Endodermal cell (in vitro differentiated cells): ENCODE data around the gene PLEKHA8. TPM values are rescaled to one million over a fixed set of nuclear protein-coding genes. Genes with fewer than 3 reads are reported as not detected.

Experiments
- DNase-seq: peaks from one replicate; pipeline ENCODE4 v3.0.0-alpha.2; 2017
- H3K27ac ChIP-seq: 2 replicates; pipeline ENCODE4 v1.5.1; 2013; ENCODE audit warnings: mild to moderate bottlenecking, low read depth, low read length, moderate library complexity
- H3K27me3 ChIP-seq: 2 replicates; pipeline ENCODE4 v1.6.1; 2013; ENCODE audit warnings: mild to moderate bottlenecking, low read length, moderate library complexity; ENCODE audit not compliant: insufficient read depth, control insufficient read depth, poor library complexity, severe bottlenecking
- H3K36me3 ChIP-seq: 2 replicates; pipeline ENCODE4 v1.7.0; 2013; ENCODE audit warnings: mild to moderate bottlenecking, low read length, moderate library complexity; ENCODE audit not compliant: control insufficient read depth, insufficient read depth
- H3K4me1 ChIP-seq: one replicate; pipeline ENCODE4 v1.7.0; 2013; ENCODE audit warnings: low read length; ENCODE audit not compliant: control insufficient read depth, insufficient read depth
- H3K4me3 ChIP-seq: 2 replicates; pipeline ENCODE4 v1.5.1; 2013; ENCODE audit warnings: mild to moderate bottlenecking, low read length, moderate library complexity
- H3K9ac ChIP-seq: 2 replicates; pipeline ENCODE4 v1.6.1; 2013; ENCODE audit warnings: mild to moderate bottlenecking, low read length, moderate library complexity; ENCODE audit not compliant: poor library complexity, severe bottlenecking; ENCODE audit errors: extremely low read depth
- H3K9me3 ChIP-seq: 2 replicates; pipeline ENCODE4 v1.6.1; 2013; ENCODE audit warnings: mild to moderate bottlenecking, low read length, moderate library complexity; ENCODE audit not compliant: control insufficient read depth
- H3K27ac Mint-ChIP-seq: 2 replicates; pipeline ENCODE4 v1.8.0; 2020; ENCODE audit warnings: mixed read lengths
- H3K27me3 Mint-ChIP-seq: 2 replicates; pipeline ENCODE4 v1.8.0; 2021; ENCODE audit warnings: mild to moderate bottlenecking, mixed read lengths; ENCODE audit not compliant: insufficient read depth
- H3K36me3 Mint-ChIP-seq: 2 replicates; pipeline ENCODE4 v1.8.0; 2020; ENCODE audit warnings: low read depth, mixed read lengths
- H3K4me1 Mint-ChIP-seq: 2 replicates; pipeline ENCODE4 v1.8.0; 2020; ENCODE audit warnings: mixed read lengths
- H3K4me3 Mint-ChIP-seq: 2 replicates; pipeline ENCODE4 v1.8.0; 2020; ENCODE audit warnings: mild to moderate bottlenecking, moderate library complexity, mixed read lengths
- H3K9me3 Mint-ChIP-seq: 2 replicates; pipeline ENCODE4 v1.8.0; 2020; ENCODE audit warnings: mild to moderate bottlenecking, mixed read lengths
- WGBS, 2 experiments: methylation state at CpG; one replicate each; pipeline versions ENCODE4 v1.1.5 to v1.1.7; 2013; ENCODE audit warnings: missing lambda C conversion rate in 2 of 2, mixed read lengths in 1 of 2; ENCODE audit not compliant: insufficient coverage in 1 of 2, insufficient read length in 1 of 2; 5-methylcytosine and 5-hydroxymethylcytosine counted together
- total RNA-seq, 2 donors: library from RNA; stranded (reverse); fragmentation: NEBNext Ultra II Directional in 1 of 2; extraction: Animal tissue kit (Norgen Biotek cat#: 25700) in 1 of 2; gene quantifications; 2 replicates in 1 of 2; 3 replicates in 1 of 2; pipeline ENCODE4 v1.2.1, GENCODE V29; 2021
- TF ChIP-seq, protein P1 (sequence below): fragments of 200-600 bp; sonication (generic); conservative IDR thresholded peaks from 2 replicates; pipeline ENCODE4 v1.5.0; 2021; ENCODE audit warnings: antibody characterized with exemption, mild to moderate bottlenecking

Gene PLEKHA8
- total RNA-seq, 2 donors from 2014 or later, result 37.7 to 42.2 TPM

DNA sequence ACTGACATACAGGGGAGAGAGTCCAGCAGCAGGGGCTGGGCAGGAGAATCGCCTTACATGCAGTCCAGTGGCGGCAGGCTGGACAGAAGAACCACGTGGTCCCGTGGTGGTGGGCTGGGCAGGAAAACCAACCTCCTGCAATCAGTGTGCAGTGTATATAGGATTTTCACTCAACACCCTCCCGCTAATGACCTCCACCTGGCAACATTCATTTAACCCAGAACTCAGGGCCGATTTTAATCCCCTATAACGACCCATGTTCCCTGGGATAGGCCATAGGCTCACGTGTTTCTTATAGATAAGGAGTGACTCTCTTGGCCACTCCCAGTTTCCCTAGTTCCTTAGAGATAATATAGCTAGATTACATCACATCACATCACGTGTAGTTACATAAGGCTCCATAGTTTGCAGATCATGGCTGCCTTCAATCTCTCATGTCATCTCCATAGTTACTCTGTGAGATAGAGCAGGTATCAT, 125.9 kb downstream of the PLEKHA8 start:
- no peak overlapping the region for H3K27ac ChIP-seq
- Mint-ChIP-seq H3K9me3 (no peaks in the 10 kb centered on the region), H3K4me3 (no peak overlapping the region), H3K27ac (no peak overlapping the region), H3K27me3 (no peaks in the 10 kb centered on the region), H3K4me1 (peaks cover 10% of the 10 kb centered on the region), H3K36me3 (peaks cover 15% of the 10 kb centered on the region)
- no peaks in the 10 kb centered on the region for H3K27me3 ChIP-seq
- H3K4me3 ChIP-seq, result no peak overlapping the region
- H3K4me1 ChIP-seq, result no peaks in the 10 kb centered on the region
- H3K9ac ChIP-seq, result no peak overlapping the region
- no peak for DNase-seq
- peaks cover 5% of the 10 kb centered on the region for H3K36me3 ChIP-seq
- TF ChIP-seq, protein P1, sequence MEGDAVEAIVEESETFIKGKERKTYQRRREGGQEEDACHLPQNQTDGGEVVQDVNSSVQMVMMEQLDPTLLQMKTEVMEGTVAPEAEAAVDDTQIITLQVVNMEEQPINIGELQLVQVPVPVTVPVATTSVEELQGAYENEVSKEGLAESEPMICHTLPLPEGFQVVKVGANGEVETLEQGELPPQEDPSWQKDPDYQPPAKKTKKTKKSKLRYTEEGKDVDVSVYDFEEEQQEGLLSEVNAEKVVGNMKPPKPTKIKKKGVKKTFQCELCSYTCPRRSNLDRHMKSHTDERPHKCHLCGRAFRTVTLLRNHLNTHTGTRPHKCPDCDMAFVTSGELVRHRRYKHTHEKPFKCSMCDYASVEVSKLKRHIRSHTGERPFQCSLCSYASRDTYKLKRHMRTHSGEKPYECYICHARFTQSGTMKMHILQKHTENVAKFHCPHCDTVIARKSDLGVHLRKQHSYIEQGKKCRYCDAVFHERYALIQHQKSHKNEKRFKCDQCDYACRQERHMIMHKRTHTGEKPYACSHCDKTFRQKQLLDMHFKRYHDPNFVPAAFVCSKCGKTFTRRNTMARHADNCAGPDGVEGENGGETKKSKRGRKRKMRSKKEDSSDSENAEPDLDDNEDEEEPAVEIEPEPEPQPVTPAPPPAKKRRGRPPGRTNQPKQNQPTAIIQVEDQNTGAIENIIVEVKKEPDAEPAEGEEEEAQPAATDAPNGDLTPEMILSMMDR, result no peak
- 80 to 90% methylated on average over 3 to 9 of the region's 9 CpGs for WGBS, 2 experiments
- no peaks in the 10 kb centered on the region for H3K9me3 ChIP-seq

DNA sequence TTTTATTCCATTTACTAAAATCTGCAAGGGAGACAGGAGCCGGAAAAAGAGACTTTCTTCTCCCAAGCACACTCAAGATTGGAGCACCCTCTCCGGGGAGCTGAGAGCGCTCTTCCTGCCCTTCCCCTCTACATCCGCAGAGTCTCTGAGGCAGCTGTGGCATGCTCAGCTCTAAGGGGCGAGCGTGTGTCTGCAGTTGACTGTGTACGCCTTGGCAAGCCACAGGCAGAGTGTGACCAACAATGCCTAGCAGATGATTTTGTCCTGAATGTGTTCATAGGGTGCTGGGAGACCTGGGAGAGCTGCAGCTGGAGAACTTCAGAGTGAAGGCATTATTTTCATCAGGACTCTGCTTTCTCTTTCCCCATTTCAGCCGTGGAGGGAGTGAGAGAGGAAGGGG, 127.3 kb downstream of the PLEKHA8 start:
- Histone ChIP-seq H3K27me3 (no peaks in the 10 kb centered on the region), H3K4me1 (no peaks in the 10 kb centered on the region), H3K4me3 (no peak overlapping the region), H3K36me3 (peaks cover 5% of the 10 kb centered on the region), H3K27ac (no peak overlapping the region), H3K9me3 (no peaks in the 10 kb centered on the region), H3K9ac (no peak overlapping the region)
- peak overlapping the region; percentile 62 for H3K27ac Mint-ChIP-seq
- TF ChIP-seq, protein P1, result no peak
- H3K9me3 Mint-ChIP-seq, result no peaks in the 10 kb centered on the region
- peaks cover 10% of the 10 kb centered on the region for H3K36me3 Mint-ChIP-seq
- no peaks in the 10 kb centered on the region for H3K27me3 Mint-ChIP-seq
- H3K4me3 Mint-ChIP-seq, result no peak overlapping the region
- no peak for DNase-seq
- 87 to 89% methylated on average over 6 to 8 of the region's 8 CpGs for WGBS, 2 experiments
- peaks cover 8% of the 10 kb centered on the region for H3K4me1 Mint-ChIP-seq

DNA sequence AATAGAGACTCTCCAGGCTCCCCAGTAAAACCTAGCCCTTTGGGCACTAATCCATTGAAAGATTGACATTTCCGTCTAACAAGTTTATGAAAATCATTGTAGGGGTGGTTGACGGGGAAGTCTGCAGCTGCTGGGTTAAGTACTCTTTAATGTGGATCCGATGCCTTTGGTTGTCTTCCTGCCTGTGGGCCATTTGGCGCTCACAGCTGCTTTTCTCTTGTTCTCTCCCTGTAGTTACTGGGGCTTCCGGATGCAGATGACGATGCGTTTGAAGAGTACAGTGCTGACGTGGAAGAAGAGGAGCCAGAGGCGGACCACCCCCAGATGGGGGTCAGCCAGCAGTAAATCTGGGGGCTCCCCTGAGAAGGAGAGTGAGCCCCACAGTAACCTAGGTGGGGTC, 129.0 kb downstream of the PLEKHA8 start:
- no peak for DNase-seq
- Histone ChIP-seq H3K36me3 (peaks cover 3% of the 10 kb centered on the region), H3K27me3 (no peaks in the 10 kb centered on the region), H3K4me1 (no peaks in the 10 kb centered on the region), H3K27ac (no peak overlapping the region), H3K9me3 (no peaks in the 10 kb centered on the region), H3K4me3 (no peak overlapping the region), H3K9ac (no peak overlapping the region)
- peaks cover 17% of the 10 kb centered on the region for H3K4me1 Mint-ChIP-seq
- WGBS, 2 experiments, result 90 to 100% methylated on average over 2 to 9 of the region's 9 CpGs
- H3K27me3 Mint-ChIP-seq, result no peaks in the 10 kb centered on the region
- TF ChIP-seq, protein P1, result no peak
- H3K36me3 Mint-ChIP-seq, result peaks cover 5% of the 10 kb centered on the region
- no peak overlapping the region for H3K4me3 Mint-ChIP-seq
- no peak overlapping the region for H3K27ac Mint-ChIP-seq
- no peaks in the 10 kb centered on the region for H3K9me3 Mint-ChIP-seq
